H9 (cell line): ENCODE results near the gene CAPN14. TPM values are rescaled to one million over a fixed set of nuclear protein-coding genes. Genes with fewer than 3 reads are reported as not detected.

Source experiments
- DNase-seq: peaks from one replicate; pipeline ENCODE4 v3.0.0-alpha.2; 2017
- H2AFZ ChIP-seq: one replicate; pipeline ENCODE4 v1.6.1; 2013; ENCODE audit warnings: mild to moderate bottlenecking, low read length, control low read depth, moderate library complexity
- H2AK5ac ChIP-seq: 2 replicates; pipeline ENCODE4 v1.6.1; 2013; ENCODE audit warnings: low read length, control low read depth, mixed read lengths; ENCODE audit not compliant: insufficient read length
- H2BK120ac ChIP-seq: one replicate; pipeline ENCODE4 v1.6.1; 2013; ENCODE audit warnings: low read depth, mild to moderate bottlenecking, low read length, control low read depth, inconsistent platforms; ENCODE audit not compliant: poor library complexity, severe bottlenecking
- H2BK12ac ChIP-seq: 2 replicates; pipeline ENCODE4 v1.6.1; 2013; ENCODE audit warnings: low read length, control low read depth, mixed read lengths, low read depth; ENCODE audit not compliant: insufficient read length
- H2BK15ac ChIP-seq: 2 replicates; pipeline ENCODE4 v1.6.1; 2013; ENCODE audit warnings: low read depth, low read length, control low read depth
- H2BK20ac ChIP-seq: one replicate; pipeline ENCODE4 v1.6.1; 2013; ENCODE audit warnings: low read depth, mild to moderate bottlenecking, low read length, control low read depth, inconsistent platforms; ENCODE audit not compliant: poor library complexity, severe bottlenecking
- H2BK5ac ChIP-seq: 2 replicates; pipeline ENCODE4 v1.6.1; 2013; ENCODE audit warnings: low read length, control low read depth, mixed read lengths; ENCODE audit not compliant: insufficient read length
- H3K14ac ChIP-seq: 2 replicates; pipeline ENCODE4 v1.6.1; 2013; ENCODE audit warnings: low read length, control low read depth; ENCODE audit not compliant: insufficient read depth
- H3K18ac ChIP-seq: 2 replicates; pipeline ENCODE4 v1.6.1; 2013; ENCODE audit warnings: low read depth, mild to moderate bottlenecking, mixed read lengths, low read length, control low read depth; ENCODE audit not compliant: insufficient read length
- H3K23ac ChIP-seq: 2 replicates; pipeline ENCODE4 v1.6.1; 2013; ENCODE audit warnings: low read length, control low read depth, mixed read lengths, low read depth; ENCODE audit not compliant: insufficient read length
- H3K23me2 ChIP-seq: 2 replicates; pipeline ENCODE4 v1.6.1; 2013; ENCODE audit warnings: low read depth, mild to moderate bottlenecking, mixed read lengths, low read length, control low read depth; ENCODE audit not compliant: insufficient read length, poor library complexity, severe bottlenecking
- H3K27ac ChIP-seq: 2 replicates; pipeline ENCODE4 v1.5.1; 2013; ENCODE audit warnings: low read length, control low read depth, mixed read lengths, low read depth; ENCODE audit not compliant: insufficient read length
- H3K27me3 ChIP-seq: 2 replicates; pipeline ENCODE4 v1.6.1; 2013; ENCODE audit warnings: low read length, control low read depth, inconsistent platforms; ENCODE audit not compliant: insufficient read depth
- H3K4ac ChIP-seq: 2 replicates; pipeline ENCODE4 v1.6.1; 2013; ENCODE audit warnings: low read depth, mild to moderate bottlenecking, control low read depth, inconsistent platforms, low read length, moderate library complexity
- H3K4me1 ChIP-seq: 2 replicates; pipeline ENCODE4 v1.6.1; 2013; ENCODE audit warnings: low read length, control low read depth, inconsistent platforms; ENCODE audit not compliant: insufficient read depth
- H3K4me2 ChIP-seq: 2 replicates; pipeline ENCODE4 v1.6.1; 2013; ENCODE audit warnings: low read length, control low read depth, mixed read lengths; ENCODE audit not compliant: insufficient read length, insufficient read depth
- H3K56ac ChIP-seq: 2 replicates; pipeline ENCODE4 v1.6.1; 2013; ENCODE audit warnings: low read depth, mild to moderate bottlenecking, mixed read lengths, low read length, control low read depth; ENCODE audit not compliant: insufficient read length
- H3K79me1 ChIP-seq: 2 replicates; pipeline ENCODE4 v1.6.1; 2013; ENCODE audit warnings: low read depth, mild to moderate bottlenecking, moderate library complexity, low read length, control low read depth, inconsistent platforms; ENCODE audit not compliant: insufficient read depth, poor library complexity, severe bottlenecking
- H3K79me2 ChIP-seq: 2 replicates; pipeline ENCODE4 v1.6.1; 2013; ENCODE audit warnings: low read length, control low read depth, inconsistent platforms; ENCODE audit not compliant: insufficient read depth
- H3K9ac ChIP-seq: 2 replicates; pipeline ENCODE4 v1.6.1; 2013; ENCODE audit warnings: low read length, control low read depth, mixed read lengths; ENCODE audit not compliant: insufficient read length; ENCODE audit errors: extremely low read depth
- H3K9me3 ChIP-seq: one replicate; pipeline ENCODE4 v1.6.1; 2013; ENCODE audit warnings: low read depth, low read length, inconsistent platforms; ENCODE audit not compliant: control insufficient read depth
- H3T11ph ChIP-seq: one replicate; pipeline ENCODE4 v1.6.1; 2013; ENCODE audit warnings: mild to moderate bottlenecking, low read length, control low read depth, inconsistent platforms
- H4K20me1 ChIP-seq: one replicate; pipeline ENCODE4 v1.6.1; 2013; ENCODE audit not compliant: control insufficient read depth, insufficient read length, insufficient read depth
- H4K5ac ChIP-seq: 2 replicates; pipeline ENCODE4 v1.6.1; 2013; ENCODE audit warnings: low read depth, mild to moderate bottlenecking, mixed read lengths, low read length, control low read depth; ENCODE audit not compliant: insufficient read length
- H4K8ac ChIP-seq: replicated peaks from 2 replicates; pipeline ENCODE4 v1.6.1; 2013; ENCODE audit warnings: low read length, control low read depth, mixed read lengths, low read depth; ENCODE audit not compliant: insufficient read length
- H4K91ac ChIP-seq: 2 replicates; pipeline ENCODE4 v1.6.1; 2013; ENCODE audit warnings: low read depth, mild to moderate bottlenecking, moderate library complexity, mixed read lengths, low read length, control low read depth; ENCODE audit not compliant: insufficient read length
- H3K27ac Mint-ChIP-seq, 3 experiments: 2 replicates in 2 of 3; 3 replicates in 1 of 3; pipeline ENCODE4 v1.8.0; 2020 to 2021; ENCODE audit warnings: mixed read lengths in 3 of 3, mild to moderate bottlenecking in 1 of 3, moderate library complexity in 1 of 3
- H3K27me3 Mint-ChIP-seq: 2 replicates; pipeline ENCODE4 v1.8.0; 2021; ENCODE audit warnings: low read depth, mild to moderate bottlenecking, moderate library complexity, mixed read lengths
- H3K36me3 Mint-ChIP-seq, 3 experiments: 2 replicates in 2 of 3; 3 replicates in 1 of 3; pipeline ENCODE4 v1.8.0; 2020 to 2021; ENCODE audit warnings: low read depth in 3 of 3, mixed read lengths in 3 of 3; ENCODE audit not compliant: insufficient read depth in 1 of 3
- H3K4me1 Mint-ChIP-seq, 2 experiments: 2 replicates each; pipeline ENCODE4 v1.8.0; 2020; ENCODE audit warnings: mixed read lengths in 2 of 2
- H3K4me3 Mint-ChIP-seq, 2 experiments: 2 replicates in 1 of 2; 3 replicates in 1 of 2; pipeline ENCODE4 v1.8.0; 2020 to 2021; ENCODE audit warnings: mild to moderate bottlenecking in 2 of 2, mixed read lengths in 2 of 2, moderate library complexity in 1 of 2
- H3K9me3 Mint-ChIP-seq, 2 experiments: 2 replicates in 1 of 2; 3 replicates in 1 of 2; pipeline ENCODE4 v1.8.0; 2020; ENCODE audit warnings: mild to moderate bottlenecking in 2 of 2, mixed read lengths in 2 of 2, moderate library complexity in 1 of 2
- WGBS: extraction: QIAGEN DNeasy Blood & Tissue Kit; methylation state at CpG from one replicate; pipeline ENCODE4 v1.1.7; 2013; ENCODE audit warnings: missing lambda C conversion rate, low lambda C conversion rate, mixed read lengths; ENCODE audit not compliant: insufficient read length; ENCODE audit errors: extremely low coverage; 5-methylcytosine and 5-hydroxymethylcytosine counted together
- total RNA-seq: library from RNA; stranded (reverse); gene quantifications from 2 replicates; pipeline ENCODE4 v1.2.1, GENCODE V29; 2021
- TF ChIP-seq, protein P1 (sequence below): fragments of 200-600 bp; sonication (generic); conservative IDR thresholded peaks from 3 replicates; pipeline ENCODE4 v1.8.0; 2021; ENCODE audit warnings: antibody characterized with exemption, mild to moderate bottlenecking

CAPN14 gene
- total RNA-seq, 1 experiment from 2014 or later = 0.09 TPM

GRCh38 chr2:31216734-31217133 lies 581 bp downstream of the CAPN14 start:
- TF ChIP-seq, protein P1, sequence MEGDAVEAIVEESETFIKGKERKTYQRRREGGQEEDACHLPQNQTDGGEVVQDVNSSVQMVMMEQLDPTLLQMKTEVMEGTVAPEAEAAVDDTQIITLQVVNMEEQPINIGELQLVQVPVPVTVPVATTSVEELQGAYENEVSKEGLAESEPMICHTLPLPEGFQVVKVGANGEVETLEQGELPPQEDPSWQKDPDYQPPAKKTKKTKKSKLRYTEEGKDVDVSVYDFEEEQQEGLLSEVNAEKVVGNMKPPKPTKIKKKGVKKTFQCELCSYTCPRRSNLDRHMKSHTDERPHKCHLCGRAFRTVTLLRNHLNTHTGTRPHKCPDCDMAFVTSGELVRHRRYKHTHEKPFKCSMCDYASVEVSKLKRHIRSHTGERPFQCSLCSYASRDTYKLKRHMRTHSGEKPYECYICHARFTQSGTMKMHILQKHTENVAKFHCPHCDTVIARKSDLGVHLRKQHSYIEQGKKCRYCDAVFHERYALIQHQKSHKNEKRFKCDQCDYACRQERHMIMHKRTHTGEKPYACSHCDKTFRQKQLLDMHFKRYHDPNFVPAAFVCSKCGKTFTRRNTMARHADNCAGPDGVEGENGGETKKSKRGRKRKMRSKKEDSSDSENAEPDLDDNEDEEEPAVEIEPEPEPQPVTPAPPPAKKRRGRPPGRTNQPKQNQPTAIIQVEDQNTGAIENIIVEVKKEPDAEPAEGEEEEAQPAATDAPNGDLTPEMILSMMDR = no peak
- H4K91ac ChIP-seq = no peak overlapping the region
- no peak overlapping the region for H3K4ac ChIP-seq

More at GRCh38 chr2:31216734-31217133, 581 bp downstream of the CAPN14 start:
- no peak overlapping the region for H4K5ac ChIP-seq
- H3K36me3 Mint-ChIP-seq = no peaks in the 10 kb centered on the region
- DNase-seq = peak; percentile 9
- H3K14ac ChIP-seq = no peak overlapping the region
- H3K9me3 Mint-ChIP-seq = no peaks in the 10 kb centered on the region; a peak in 1 of 5 replicates
- H3K27ac ChIP-seq = no peak overlapping the region
- no peaks in the 10 kb centered on the region for H3K23me2 ChIP-seq
- H4K20me1 ChIP-seq = no peaks in the 10 kb centered on the region
- no peak overlapping the region for H2BK15ac ChIP-seq
- H2BK5ac ChIP-seq = no peak overlapping the region
- H3K56ac ChIP-seq = no peak overlapping the region
- peaks cover 9 to 18% of the 10 kb centered on the region in 2 experiments for H3K4me1 Mint-ChIP-seq
- peaks cover 3% of the 10 kb centered on the region; the same call in 1 of the 2 replicates for H3K4me1 ChIP-seq
- no peaks in the 10 kb centered on the region for H3K27me3 Mint-ChIP-seq
- H2AK5ac ChIP-seq = no peak overlapping the region
- no peak overlapping the region for H3K9ac ChIP-seq
- H4K8ac ChIP-seq = no peak overlapping the region
- H2BK120ac ChIP-seq = no peak overlapping the region
- no peaks in the 10 kb centered on the region for H3K9me3 ChIP-seq
- H3K79me2 ChIP-seq = no peaks in the 10 kb centered on the region
- no peak overlapping the region for H3T11ph ChIP-seq
- H3K27me3 ChIP-seq = no peaks in the 10 kb centered on the region
- no peak overlapping the region for H3K23ac ChIP-seq
- H2BK12ac ChIP-seq = no peak overlapping the region
- no peak overlapping the region for H3K27ac Mint-ChIP-seq
- WGBS = no CpG with 5 or more reads among the region's 5 CpGs
- H3K4me2 ChIP-seq = no peak overlapping the region
- H2AFZ ChIP-seq = no peak overlapping the region
- H3K4me3 Mint-ChIP-seq = no peak overlapping the region
- H3K18ac ChIP-seq = no peak overlapping the region
- no peak overlapping the region for H2BK20ac ChIP-seq
- H3K79me1 ChIP-seq = no peaks in the 10 kb centered on the region
